ENCODE results near the gene UEVLD.

The UEVLD gene

GRCh38 chr11:18564149-18564548 is 24.4 kb downstream of the UEVLD start:
- TF ChIP-seq, protein P1, sequence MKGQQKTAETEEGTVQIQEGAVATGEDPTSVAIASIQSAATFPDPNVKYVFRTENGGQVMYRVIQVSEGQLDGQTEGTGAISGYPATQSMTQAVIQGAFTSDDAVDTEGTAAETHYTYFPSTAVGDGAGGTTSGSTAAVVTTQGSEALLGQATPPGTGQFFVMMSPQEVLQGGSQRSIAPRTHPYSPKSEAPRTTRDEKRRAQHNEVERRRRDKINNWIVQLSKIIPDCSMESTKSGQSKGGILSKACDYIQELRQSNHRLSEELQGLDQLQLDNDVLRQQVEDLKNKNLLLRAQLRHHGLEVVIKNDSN (IDR thresholded peaks at IDR 0.05), result no peak
- TF ChIP-seq RAD21 (IDR thresholded peaks at IDR 0.05; ENCODE audit: low read depth), result no peak
- TF ChIP-seq EGR1 (IDR thresholded peaks at IDR 0.05), result no peak
- no peak for TF ChIP-seq TEAD4 (IDR thresholded peaks at IDR 0.05)
- TF ChIP-seq TAF1 (IDR thresholded peaks at IDR 0.05; ENCODE audit: low read depth), result no peak
- no peak for TF ChIP-seq EP300 (IDR thresholded peaks at IDR 0.05; ENCODE audit: borderline replicate concordance)
- no peak for TF ChIP-seq REST (IDR thresholded peaks at IDR 0.05; ENCODE audit: low read depth)
- no peak for TF ChIP-seq FOXM1 (IDR thresholded peaks at IDR 0.05; ENCODE audit: borderline replicate concordance, low read depth)
- TF ChIP-seq NFIC (IDR thresholded peaks at IDR 0.05), result no peak

DNA sequence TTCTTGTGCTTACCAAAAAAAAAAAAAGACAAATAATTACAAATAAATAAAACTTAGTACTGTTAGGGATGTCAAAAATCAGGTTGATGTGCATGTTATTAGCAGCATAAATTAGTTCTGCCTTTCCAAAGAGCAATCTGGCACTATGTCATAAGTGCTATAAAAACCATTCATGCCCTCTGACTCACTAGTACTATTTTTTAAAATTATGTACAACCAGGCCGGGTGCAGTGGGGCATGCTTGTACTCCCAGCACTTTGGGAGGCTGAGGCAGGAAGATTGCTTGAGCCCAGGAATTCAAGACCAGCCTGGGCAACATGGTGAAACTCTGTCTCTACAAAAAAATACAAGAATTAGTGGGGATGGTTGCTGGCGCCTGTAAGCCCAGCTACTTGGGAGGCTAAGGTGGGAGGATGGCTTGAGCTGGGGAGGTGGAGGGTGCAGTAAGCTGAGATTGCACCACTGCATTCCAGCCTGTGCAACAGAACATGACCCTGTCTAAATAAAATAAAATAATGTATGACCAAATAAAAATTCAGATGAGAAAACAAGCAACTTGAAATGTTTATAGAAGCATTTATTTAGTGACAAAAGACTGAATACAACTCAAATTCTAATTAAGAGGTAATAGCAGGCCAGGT is 25.3 kb downstream of the UEVLD start:
- no peak for TF ChIP-seq ZBTB7A (IDR thresholded peaks at IDR 0.05; ENCODE audit: low read depth)
- no peak for TF ChIP-seq REST (IDR thresholded peaks at IDR 0.05; ENCODE audit: low read depth)
- no peak for TF ChIP-seq EGR1 (IDR thresholded peaks at IDR 0.05)
- TF ChIP-seq CEBPB (IDR thresholded peaks at IDR 0.05), result no peak

- TF ChIP-seq CEBPB (IDR thresholded peaks at IDR 0.05) (no peak), TEAD4 (IDR thresholded peaks at IDR 0.05) (no peak), CREB1 (IDR thresholded peaks at IDR 0.05; ENCODE audit: low read depth) (no peak), REST (IDR thresholded peaks at IDR 0.05; ENCODE audit: low read depth) (no peak), TCF12 (IDR thresholded peaks at IDR 0.05; ENCODE audit: low read depth) (no peak), NFIC (IDR thresholded peaks at IDR 0.05) (no peak), EP300 (IDR thresholded peaks at IDR 0.05; ENCODE audit: borderline replicate concordance) (no peak), FOXM1 (IDR thresholded peaks at IDR 0.05; ENCODE audit: borderline replicate concordance, low read depth) (no peak), TAF1 (IDR thresholded peaks at IDR 0.05; ENCODE audit: low read depth) (no peak), ZBTB7A (IDR thresholded peaks at IDR 0.05; ENCODE audit: low read depth) (no peak)
- TF ChIP-seq, protein P1 (IDR thresholded peaks at IDR 0.05), result no peak
These were observed 40.5 kb downstream of the UEVLD start for GRCh38 chr11:18548001-18548400.

DNA sequence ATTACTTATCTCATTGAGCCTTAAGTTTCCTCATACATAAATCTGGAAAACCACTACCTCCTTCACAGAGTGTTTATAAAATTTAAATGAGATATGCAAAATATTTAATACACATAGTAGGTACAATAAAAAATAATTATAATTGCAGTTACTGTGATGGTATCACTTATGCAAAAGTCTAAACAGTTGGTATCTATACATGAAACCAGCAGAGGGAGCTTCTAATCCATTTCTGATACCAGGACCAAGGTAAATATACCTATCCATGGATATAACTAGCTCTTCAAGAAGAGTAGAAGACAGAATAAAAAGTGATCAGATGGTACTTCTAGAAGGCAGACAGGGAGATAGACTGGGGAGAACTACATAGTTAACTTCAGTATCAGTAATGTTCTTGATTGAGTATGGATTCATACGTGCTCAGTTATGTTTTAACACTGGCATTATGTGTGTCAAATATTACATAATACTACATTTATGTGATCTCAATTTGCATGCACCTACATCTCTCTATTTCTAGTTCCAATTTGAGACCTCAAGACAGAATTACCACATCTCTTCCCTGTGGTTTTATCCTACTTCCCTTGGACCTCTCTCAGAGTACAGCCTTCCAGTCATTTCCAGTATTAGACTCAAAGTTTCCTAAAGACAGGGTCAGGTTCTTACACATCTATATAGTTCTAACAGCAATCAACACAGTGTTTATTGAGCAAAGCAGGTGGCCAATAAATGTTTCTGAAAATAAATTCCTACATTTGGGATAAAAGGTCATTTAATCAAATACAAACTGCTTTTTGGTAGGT is 48.1 kb downstream of the UEVLD start:
- no peak for TF ChIP-seq CEBPB (IDR thresholded peaks at IDR 0.05)
- peak; percentile 54 for TF ChIP-seq RAD21 (IDR thresholded peaks at IDR 0.05; ENCODE audit: low read depth)

DNA sequence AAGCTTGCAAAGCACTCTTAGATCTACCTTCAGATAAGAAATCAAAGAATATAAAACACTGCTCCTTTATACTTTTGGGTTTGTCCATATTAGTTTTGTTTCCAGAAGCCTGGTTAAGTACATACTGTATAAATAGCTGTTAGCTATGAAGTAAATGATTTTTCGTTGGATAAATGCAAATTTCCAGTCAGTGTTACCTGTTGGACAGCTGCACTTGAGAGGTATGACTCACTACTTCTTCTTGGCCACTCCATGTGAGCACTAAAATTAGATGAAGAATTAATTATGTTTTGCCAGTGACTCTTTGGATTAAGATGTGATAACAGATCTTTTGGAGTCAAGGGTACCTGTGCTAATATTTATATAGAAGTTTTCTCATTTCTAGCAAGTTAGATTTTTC is 52.3 kb downstream of the UEVLD start:
- TF ChIP-seq ZBTB7A (IDR thresholded peaks at IDR 0.05; ENCODE audit: low read depth) (no peak), YY1 (IDR thresholded peaks at IDR 0.05; ENCODE audit: low read depth) (no peak), CREB1 (IDR thresholded peaks at IDR 0.05; ENCODE audit: low read depth) (no peak), RAD21 (IDR thresholded peaks at IDR 0.05; ENCODE audit: low read depth) (no peak), FOXM1 (IDR thresholded peaks at IDR 0.05; ENCODE audit: borderline replicate concordance, low read depth) (no peak), EP300 (IDR thresholded peaks at IDR 0.05; ENCODE audit: borderline replicate concordance) (no peak), EGR1 (IDR thresholded peaks at IDR 0.05) (no peak), TAF1 (IDR thresholded peaks at IDR 0.05; ENCODE audit: low read depth) (no peak), REST (IDR thresholded peaks at IDR 0.05; ENCODE audit: low read depth) (no peak)
- TF ChIP-seq, protein P1 (IDR thresholded peaks at IDR 0.05), result no peak
